Lower leg skin (tissue), 4 donors: ENCODE results near the gene SETD5. TPM values are rescaled to one million over a fixed set of nuclear protein-coding genes. Genes with fewer than 3 reads are reported as not detected.
A peak's percentile ranks its signal among the peaks of the same experiment; 100 is the strongest.

Experiments used
- DNase-seq, 2 donors: peaks; one replicate each; pipeline ENCODE4 v3.0.0-alpha.2; 2019; ENCODE audit warnings: low spot score in 2 of 2
- H3K4me3 ChIP-seq: fragments of 200-600 bp; sonication (generic); 2 replicates; pipeline ENCODE4 v1.5.1; 2017; ENCODE audit warnings: mild to moderate bottlenecking, low read depth; ENCODE audit not compliant: poor library complexity, severe bottlenecking
- POLR2A ChIP-seq, 2 donors: fragments of 450-650 bp; IDR thresholded peaks; one replicate each; pipeline ENCODE4 v1.6.1; 2016 to 2017; ENCODE audit warnings: antibody characterized with exemption in 2 of 2, mild to moderate bottlenecking in 1 of 2, moderate library complexity in 1 of 2
- WGBS, 2 donors: methylation state at CpG; one replicate each; pipeline ENCODE4 v1.1.5; 2018; 5-methylcytosine and 5-hydroxymethylcytosine counted together
- intact Hi-C: fragments of 100-400 bp; cut with DNase I; formaldehyde crosslinking; loops from one replicate; pipeline ENCODE4 v1.15.0; 2023; ENCODE audit warnings: low total_unique reads
- total RNA-seq, 4 donors: library from RNA; depleted of rRNA; stranded (reverse); fragments of >200 nt; gene quantifications; one replicate each; pipeline ENCODE4 v1.1.0, GENCODE V29; 2016
- TF ChIP-seq, protein P1 (sequence below), 3 donors: fragments of 450-650 bp; IDR thresholded peaks; one replicate each; pipeline ENCODE4 v1.5.1; 2016; ENCODE audit warnings: antibody characterized with exemption in 3 of 3, mild to moderate bottlenecking in 3 of 3, moderate library complexity in 2 of 3

The SETD5 gene
- total RNA-seq, 4 donors from 2014 or later, result 77.8 to 88.1 (median 80.3) TPM

DNA sequence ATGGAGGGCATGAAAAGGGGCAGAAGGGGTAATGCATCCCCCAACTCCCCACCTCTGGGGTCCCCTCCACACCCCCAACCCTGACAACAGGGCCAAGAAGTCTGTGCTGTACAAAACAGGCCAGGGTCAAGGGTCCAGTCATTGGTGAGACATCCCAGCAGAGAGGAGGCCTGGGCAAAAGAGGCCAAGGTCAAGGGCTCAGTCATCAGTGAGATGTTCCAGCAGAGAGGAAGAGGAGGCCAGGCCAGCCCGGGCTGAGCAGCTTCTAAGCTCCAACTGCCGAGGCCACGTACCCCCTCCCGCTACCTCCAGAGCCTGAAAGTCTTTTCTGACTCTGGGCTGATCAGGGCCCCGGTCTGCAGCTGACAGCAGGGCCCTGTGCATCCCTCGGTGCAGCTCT lies 103.8 kb downstream of the SETD5 start:
- TF ChIP-seq, protein P1, sequence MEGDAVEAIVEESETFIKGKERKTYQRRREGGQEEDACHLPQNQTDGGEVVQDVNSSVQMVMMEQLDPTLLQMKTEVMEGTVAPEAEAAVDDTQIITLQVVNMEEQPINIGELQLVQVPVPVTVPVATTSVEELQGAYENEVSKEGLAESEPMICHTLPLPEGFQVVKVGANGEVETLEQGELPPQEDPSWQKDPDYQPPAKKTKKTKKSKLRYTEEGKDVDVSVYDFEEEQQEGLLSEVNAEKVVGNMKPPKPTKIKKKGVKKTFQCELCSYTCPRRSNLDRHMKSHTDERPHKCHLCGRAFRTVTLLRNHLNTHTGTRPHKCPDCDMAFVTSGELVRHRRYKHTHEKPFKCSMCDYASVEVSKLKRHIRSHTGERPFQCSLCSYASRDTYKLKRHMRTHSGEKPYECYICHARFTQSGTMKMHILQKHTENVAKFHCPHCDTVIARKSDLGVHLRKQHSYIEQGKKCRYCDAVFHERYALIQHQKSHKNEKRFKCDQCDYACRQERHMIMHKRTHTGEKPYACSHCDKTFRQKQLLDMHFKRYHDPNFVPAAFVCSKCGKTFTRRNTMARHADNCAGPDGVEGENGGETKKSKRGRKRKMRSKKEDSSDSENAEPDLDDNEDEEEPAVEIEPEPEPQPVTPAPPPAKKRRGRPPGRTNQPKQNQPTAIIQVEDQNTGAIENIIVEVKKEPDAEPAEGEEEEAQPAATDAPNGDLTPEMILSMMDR (IDR thresholded peaks at IDR 0.05), result no peak
- no peak for TF ChIP-seq POLR2A (IDR thresholded peaks at IDR 0.05)
- no peak for DNase-seq
- WGBS, 2 donors, result 66 to 74% methylated on average over 6 of the region's 6 CpGs
- no peak overlapping the region for H3K4me3 ChIP-seq
- intact Hi-C loops, result no loop called here

DNA sequence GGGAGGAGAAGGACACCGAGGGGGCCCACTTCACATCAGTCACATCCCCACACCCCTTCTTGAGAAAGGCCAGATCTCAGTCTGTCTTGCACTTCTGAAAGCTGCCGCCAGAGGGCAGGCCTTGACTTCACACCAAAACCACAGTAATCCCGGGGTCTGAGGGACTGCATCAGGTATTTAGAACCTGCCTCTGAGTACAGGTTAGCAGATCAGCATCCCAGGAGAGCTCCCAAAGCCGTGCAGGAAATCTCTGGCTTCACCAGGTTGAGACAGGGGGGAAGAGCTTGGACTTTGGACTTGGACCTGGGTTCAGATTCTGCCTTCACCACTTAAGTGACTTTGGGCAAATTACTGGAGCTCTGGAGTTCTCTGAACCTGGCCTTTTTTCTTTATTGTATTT lies 105.9 kb downstream of the SETD5 start:
- TF ChIP-seq, protein P1 (IDR thresholded peaks at IDR 0.05), result no peak
- TF ChIP-seq POLR2A (IDR thresholded peaks at IDR 0.05), result no peak
- no peak overlapping the region for H3K4me3 ChIP-seq
- peak; percentile 37 to 91 for DNase-seq
- intact Hi-C loops, result no loop called here
- WGBS, 2 donors, result 0 to 1% methylated on average over 4 of the region's 4 CpGs

DNA sequence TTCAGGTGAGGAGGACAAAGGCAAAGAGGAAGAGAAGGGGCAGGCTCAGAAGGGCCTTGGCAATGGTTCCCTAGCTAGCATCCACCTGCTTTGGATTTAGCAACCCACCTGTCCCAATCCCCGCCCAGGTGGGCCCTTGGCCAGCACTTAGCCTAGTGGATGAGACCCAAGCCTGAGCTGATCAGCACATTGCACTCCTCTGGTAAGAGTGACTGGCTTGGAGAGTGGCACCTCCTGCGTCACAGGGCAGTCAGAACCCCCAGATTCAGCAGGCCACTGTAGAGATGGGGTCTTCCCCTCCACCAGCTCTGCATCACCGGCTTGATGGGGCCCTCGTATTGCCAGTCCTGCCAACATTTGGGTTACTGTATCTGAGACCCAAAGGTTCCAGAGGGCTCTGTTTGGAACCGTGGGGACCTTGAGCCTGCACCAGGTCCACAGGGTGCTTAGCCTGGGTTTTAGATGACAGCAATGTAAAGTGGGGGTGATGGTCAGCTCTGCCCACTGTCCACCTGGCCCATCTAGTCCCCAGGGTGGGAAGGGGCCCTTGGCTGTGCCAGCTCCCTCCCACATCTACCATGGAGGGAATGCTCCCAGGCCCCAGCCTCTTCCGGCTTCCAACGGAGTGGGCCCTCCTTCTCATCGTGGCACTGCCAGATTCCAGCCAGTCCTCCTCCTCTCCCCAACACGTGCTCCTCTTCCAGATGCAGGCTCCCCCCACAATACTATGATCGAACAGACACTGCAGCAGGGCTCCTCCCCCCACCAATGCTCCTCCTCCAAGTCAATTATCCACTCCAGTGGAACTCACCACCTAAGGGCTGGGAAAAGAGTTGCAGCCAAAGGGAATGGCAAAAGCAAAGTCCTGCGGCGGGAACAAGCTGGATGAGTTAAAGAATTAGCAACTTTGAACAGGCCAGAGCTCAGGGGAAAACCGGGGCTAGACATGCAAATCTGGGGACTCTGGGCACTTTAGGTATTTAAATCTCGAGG lies 110.5 kb downstream of the SETD5 start:
- intact Hi-C loops, result no loop called here
- TF ChIP-seq, protein P1 (IDR thresholded peaks at IDR 0.05), result no peak
- no peak for TF ChIP-seq POLR2A (IDR thresholded peaks at IDR 0.05)
- DNase-seq, result peak in 1 of 2 donors; percentile 70

DNA sequence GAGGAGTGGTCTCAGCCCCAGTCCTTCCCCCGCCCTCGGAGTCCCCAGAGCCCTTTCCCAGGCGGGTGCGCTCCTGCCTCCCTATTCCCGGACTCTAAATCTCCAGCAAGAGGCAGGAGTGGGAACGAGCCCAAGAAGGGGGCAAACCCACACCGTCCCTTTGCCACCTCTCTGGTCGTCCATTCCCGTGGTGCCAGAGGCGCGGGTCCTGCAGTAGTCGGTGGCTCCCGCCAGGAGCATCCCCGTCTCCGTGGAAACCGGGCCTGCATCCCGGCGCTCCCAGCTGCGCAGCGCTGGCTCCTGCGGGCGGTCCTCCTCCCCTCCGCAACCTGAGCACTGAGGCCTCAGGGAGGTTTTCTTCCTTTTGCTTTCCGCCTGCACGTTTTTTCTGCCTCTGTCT lies 111.4 kb downstream of the SETD5 start:
- TF ChIP-seq, protein P1 (IDR thresholded peaks at IDR 0.05), result no peak
- no peak for TF ChIP-seq POLR2A (IDR thresholded peaks at IDR 0.05)
- intact Hi-C loops, result no loop called here
- DNase-seq, result peak in 1 of 2 donors; percentile 84
- 9 to 15% methylated on average over 24 of the region's 25 CpGs for WGBS, 2 donors
- H3K4me3 ChIP-seq, result no peak overlapping the region

More for the DNA sequence above, 110.5 kb downstream of the SETD5 start:
- WGBS, 2 donors, result 53 to 60% methylated on average over 13 to 14 of the region's 14 CpGs
- H3K4me3 ChIP-seq, result no peak overlapping the region

DNA sequence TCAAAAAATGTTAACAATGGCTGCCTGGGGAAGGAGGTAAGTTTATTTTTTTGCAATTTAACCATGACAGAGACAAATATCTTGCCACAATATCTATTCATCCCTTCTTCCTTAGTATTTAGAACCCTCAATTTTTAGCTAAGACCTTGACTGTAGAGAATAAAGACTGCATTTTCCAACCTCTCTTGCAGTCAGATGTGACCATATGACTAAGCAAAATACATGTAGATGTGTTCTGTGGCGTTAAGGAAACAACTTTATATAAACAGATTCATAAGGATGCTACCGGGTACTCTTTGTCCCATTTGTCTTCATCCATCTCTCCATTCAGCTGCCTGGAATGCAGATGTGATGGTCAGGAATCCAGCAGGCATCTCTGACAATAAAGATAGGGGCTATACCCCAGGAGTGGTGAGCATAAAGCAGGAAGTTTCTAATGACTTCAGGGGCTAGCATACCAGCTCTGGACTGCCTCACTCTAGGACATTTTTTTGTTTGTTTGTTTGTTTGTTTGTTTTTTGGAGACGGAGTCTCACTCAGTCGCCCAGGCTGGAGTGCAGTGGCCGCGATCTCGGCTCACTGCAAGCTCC lies 115.1 kb downstream of the SETD5 start:
- no peak for DNase-seq
- no peak overlapping the region for H3K4me3 ChIP-seq
- TF ChIP-seq, protein P1 (IDR thresholded peaks at IDR 0.05), result no peak
- TF ChIP-seq POLR2A (IDR thresholded peaks at IDR 0.05), result no peak
- intact Hi-C loops, result no loop called here
- WGBS, 2 donors, result 78 to 79% methylated on average over 7 of the region's 7 CpGs
